OCI-LY7 (cell line): Measurements from ENCODE around the gene ASB5. TPM values are rescaled to one million over a fixed set of nuclear protein-coding genes. Genes with fewer than 3 reads are reported as not detected.

Source experiments
- BruUV-seq: library from RNA; stranded (reverse); fragments of 400-500 nt; replicated peaks from 2 replicates; lab custom pipeline; 2021; lab: Mats Ljungman, UMichigan
- CTCF ChIA-PET: fragments of 300-600 bp; sonication (Branson Sonifier 250); formaldehyde crosslinking; loops from one replicate; lab custom pipeline; 2022; ENCODE audit warnings: antibody characterized with exemption; ENCODE audit not compliant: unreplicated experiment; lab: Charles Lee
- POLR2A ChIA-PET: fragments of 300-600 bp; sonication (Branson Sonifier 250); formaldehyde crosslinking; loops from one replicate; lab custom pipeline; 2022; ENCODE audit warnings: antibody characterized with exemption; lab: Charles Lee
- DNase-seq: peaks from one replicate; pipeline ENCODE4 v3.0.0-alpha.2; 2015; ENCODE audit warnings: low spot score
- H2AFZ ChIP-seq: fragments of 200-600 bp; sonication (generic), shearing (Covaris generic); 2 replicates; pipeline ENCODE4 v1.6.1; 2014; ENCODE audit warnings: mild to moderate bottlenecking, antibody characterized with exemption, low read length, moderate library complexity
- H3K27ac ChIP-seq: fragments of 200-600 bp; sonication (generic); 2 replicates; pipeline ENCODE4 v1.5.1; 2014; ENCODE audit warnings: mixed run types, low read depth, mild to moderate bottlenecking, moderate library complexity, low read length, inconsistent platforms; ENCODE audit not compliant: poor library complexity, severe bottlenecking
- H3K36me3 ChIP-seq: fragments of 200-600 bp; sonication (generic); 2 replicates; pipeline ENCODE4 v1.6.1; 2014; ENCODE audit warnings: mild to moderate bottlenecking, antibody characterized with exemption, low read length, moderate library complexity, mixed read lengths; ENCODE audit not compliant: insufficient read depth
- H3K4me1 ChIP-seq: fragments of 200-600 bp; sonication (generic); 2 replicates; pipeline ENCODE4 v1.5.1; 2014; ENCODE audit warnings: mild to moderate bottlenecking, low read length; ENCODE audit not compliant: insufficient read depth, poor library complexity, severe bottlenecking
- H3K4me2 ChIP-seq: fragments of 200-600 bp; sonication (generic); 2 replicates; pipeline ENCODE4 v1.6.1; 2014; ENCODE audit warnings: mild to moderate bottlenecking, low read length
- H3K4me3 ChIP-seq: fragments of 200-600 bp; sonication (generic); 2 replicates; pipeline ENCODE4 v1.5.1; 2014; ENCODE audit warnings: mild to moderate bottlenecking, low read depth, low read length; ENCODE audit not compliant: poor library complexity, severe bottlenecking
- H3K79me2 ChIP-seq: fragments of 200-600 bp; sonication (generic); 2 replicates; pipeline ENCODE4 v1.6.1; 2016; ENCODE audit warnings: low read depth, mild to moderate bottlenecking, low read length, moderate library complexity, mixed read lengths; ENCODE audit not compliant: insufficient read depth
- H3K9me2 ChIP-seq: fragments of 200-600 bp; sonication (generic); 2 replicates; pipeline ENCODE4 v1.6.1; 2016; ENCODE audit warnings: mild to moderate bottlenecking, low read length, mixed read lengths; ENCODE audit not compliant: insufficient read depth
- H3K9me3 ChIP-seq: fragments of 200-600 bp; sonication (generic); 2 replicates; pipeline ENCODE4 v1.6.1; 2014; ENCODE audit warnings: mild to moderate bottlenecking, mixed run types, low read length, mixed read lengths
- H4K20me1 ChIP-seq: fragments of 200-600 bp; sonication (generic); 2 replicates; pipeline ENCODE4 v1.6.1; 2014; ENCODE audit warnings: mild to moderate bottlenecking, antibody characterized with exemption, low read length, moderate library complexity, mixed read lengths; ENCODE audit not compliant: insufficient read depth
- EZH2phosphoT487 ChIP-seq: fragments of 200-600 bp; sonication (generic); IDR thresholded peaks from 2 replicates; pipeline ENCODE4 v1.6.1; 2018; ENCODE audit warnings: low read depth, borderline replicate concordance, mild to moderate bottlenecking, mixed run types, antibody characterized with exemption, low read length, moderate library complexity, mixed read lengths
- intact Hi-C: fragments of 100-400 bp; cut with micrococcal nuclease; formaldehyde crosslinking; loops from one replicate; pipeline ENCODE4 v1.10.0; 2022; ENCODE audit not compliant: unreplicated experiment
- total RNA-seq, 2 experiments: library from RNA; depleted of rRNA in 1 of 2; stranded (reverse); fragments of >200 nt in 1 of 2; shearing (Covaris generic) in 1 of 2; gene quantifications; 2 replicates each; pipeline ENCODE4 v1.2.3, GENCODE V29; 2014 to 2022
- TF ChIP-seq, protein P1 (sequence below): fragments of 200-600 bp; sonication (generic); conservative IDR thresholded peaks from 2 replicates; pipeline ENCODE4 v1.5.1; 2014; ENCODE audit warnings: mild to moderate bottlenecking, antibody characterized with exemption, low read length, moderate library complexity, mixed read lengths

The ASB5 gene
- total RNA-seq, 2 experiments from 2014 or later = not detected

DNA sequence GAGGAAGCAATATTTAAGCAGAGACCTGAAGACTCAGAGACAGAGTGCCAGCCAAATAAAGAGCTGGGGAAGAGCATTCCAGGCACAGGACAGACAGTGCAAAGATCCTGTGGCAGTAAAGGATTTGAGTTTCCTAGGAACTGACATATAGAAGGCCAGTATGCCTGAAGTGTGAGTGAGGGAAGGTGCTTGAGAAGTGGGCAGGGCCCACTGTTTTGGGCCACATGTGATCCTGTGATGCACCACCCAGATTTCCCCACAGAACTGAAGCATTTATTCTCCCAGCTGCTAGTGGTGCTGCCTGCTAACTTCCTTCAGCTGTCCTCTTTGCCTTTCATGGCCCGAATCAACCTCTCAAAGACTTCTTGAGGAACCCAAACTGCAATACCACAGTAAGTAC, 23.9 kb upstream of the ASB5 start:
- POLR2A ChIA-PET = interaction anchor here (0.7 to 2.2 kb wide), 8 partner anchors 9 to 245 kb away, joined by 3 to 18 read pairs (median 4); no protein-coding TSS in a partner anchor
- TF ChIP-seq EZH2phosphoT487 = no peak
- TF ChIP-seq, protein P1, sequence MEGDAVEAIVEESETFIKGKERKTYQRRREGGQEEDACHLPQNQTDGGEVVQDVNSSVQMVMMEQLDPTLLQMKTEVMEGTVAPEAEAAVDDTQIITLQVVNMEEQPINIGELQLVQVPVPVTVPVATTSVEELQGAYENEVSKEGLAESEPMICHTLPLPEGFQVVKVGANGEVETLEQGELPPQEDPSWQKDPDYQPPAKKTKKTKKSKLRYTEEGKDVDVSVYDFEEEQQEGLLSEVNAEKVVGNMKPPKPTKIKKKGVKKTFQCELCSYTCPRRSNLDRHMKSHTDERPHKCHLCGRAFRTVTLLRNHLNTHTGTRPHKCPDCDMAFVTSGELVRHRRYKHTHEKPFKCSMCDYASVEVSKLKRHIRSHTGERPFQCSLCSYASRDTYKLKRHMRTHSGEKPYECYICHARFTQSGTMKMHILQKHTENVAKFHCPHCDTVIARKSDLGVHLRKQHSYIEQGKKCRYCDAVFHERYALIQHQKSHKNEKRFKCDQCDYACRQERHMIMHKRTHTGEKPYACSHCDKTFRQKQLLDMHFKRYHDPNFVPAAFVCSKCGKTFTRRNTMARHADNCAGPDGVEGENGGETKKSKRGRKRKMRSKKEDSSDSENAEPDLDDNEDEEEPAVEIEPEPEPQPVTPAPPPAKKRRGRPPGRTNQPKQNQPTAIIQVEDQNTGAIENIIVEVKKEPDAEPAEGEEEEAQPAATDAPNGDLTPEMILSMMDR = no peak
- DNase-seq = no peak
- H3K4me3 ChIP-seq = no peak overlapping the region
- H3K4me1 ChIP-seq = no peaks in the 10 kb centered on the region
- no TSS peak for BruUV-seq
- no peak overlapping the region for H3K4me2 ChIP-seq
- CTCF ChIA-PET = no interaction called here
- no peaks in the 10 kb centered on the region for H3K9me3 ChIP-seq
- no peaks in the 10 kb centered on the region for H3K79me2 ChIP-seq
- intact Hi-C loops = no loop called here
- no peaks in the 10 kb centered on the region for H4K20me1 ChIP-seq
- no peak overlapping the region for H2AFZ ChIP-seq
- H3K27ac ChIP-seq = no peak overlapping the region
- no peaks in the 10 kb centered on the region for H3K9me2 ChIP-seq
- H3K36me3 ChIP-seq = no peaks in the 10 kb centered on the region

DNA sequence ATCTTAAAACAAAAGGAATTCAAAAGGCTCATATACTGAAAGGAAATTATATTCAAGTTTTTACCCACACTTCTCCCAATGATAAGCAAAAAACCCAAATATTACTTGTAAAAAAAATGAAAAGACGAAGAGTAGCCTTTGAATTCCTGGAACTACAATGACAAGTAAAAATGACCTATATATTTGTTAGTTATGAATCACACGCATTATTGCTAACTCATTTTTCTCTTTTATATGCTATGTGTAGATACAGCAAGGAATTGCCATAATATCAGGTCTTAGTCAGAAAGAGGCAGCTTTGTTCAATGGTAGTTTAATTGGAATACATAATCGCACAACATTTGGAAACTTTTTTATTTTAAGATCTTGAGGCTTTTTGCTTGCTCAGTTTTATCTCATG, 22.7 kb upstream of the ASB5 start:
- Histone ChIP-seq H3K9me2 (no peaks in the 10 kb centered on the region), H3K4me3 (no peak overlapping the region), H3K79me2 (no peaks in the 10 kb centered on the region), H2AFZ (no peak overlapping the region), H4K20me1 (no peaks in the 10 kb centered on the region), H3K27ac (no peak overlapping the region), H3K9me3 (no peaks in the 10 kb centered on the region), H3K4me2 (no peak overlapping the region), H3K36me3 (no peaks in the 10 kb centered on the region), H3K4me1 (no peaks in the 10 kb centered on the region)
- no peak for DNase-seq
- ChIA-PET POLR2A (interaction anchor here (1.5 kb wide), 1 partner anchor 8 kb away, joined by 5 read pairs; no protein-coding TSS in a partner anchor), CTCF (no interaction called here)
- intact Hi-C loops = no loop called here
- BruUV-seq = no TSS peak
- TF ChIP-seq, protein P1 = no peak
- TF ChIP-seq EZH2phosphoT487 = no peak

DNA sequence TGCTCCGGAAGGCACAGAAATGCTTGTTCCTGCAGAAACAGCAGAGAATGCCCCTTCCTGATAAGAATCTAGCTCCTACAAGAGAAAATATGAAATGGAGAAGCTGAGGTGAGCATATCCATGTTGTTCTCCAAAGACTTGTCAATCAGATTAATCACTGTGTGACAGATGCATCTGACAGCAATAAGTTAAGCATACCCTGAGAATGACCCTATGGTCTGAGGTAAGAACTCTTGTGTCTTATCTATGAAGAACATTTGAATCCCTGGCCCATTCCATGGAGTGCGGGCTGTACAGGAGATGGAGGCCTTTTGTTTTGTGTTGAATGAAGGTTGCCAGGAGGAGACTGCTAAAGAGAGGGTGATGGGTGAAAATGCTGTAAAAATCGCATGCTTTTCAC, 21.5 kb upstream of the ASB5 start:
- Histone ChIP-seq H3K36me3 (no peaks in the 10 kb centered on the region), H3K27ac (no peak overlapping the region), H3K4me3 (no peak overlapping the region), H3K9me3 (no peaks in the 10 kb centered on the region), H3K9me2 (no peaks in the 10 kb centered on the region), H4K20me1 (no peaks in the 10 kb centered on the region), H2AFZ (no peak overlapping the region), H3K4me2 (no peak overlapping the region), H3K4me1 (no peaks in the 10 kb centered on the region), H3K79me2 (no peaks in the 10 kb centered on the region)
- no TSS peak for BruUV-seq
- TF ChIP-seq EZH2phosphoT487 = no peak
- TF ChIP-seq, protein P1 = no peak
- intact Hi-C loops = no loop called here
- ChIA-PET POLR2A (no interaction called here), CTCF (no interaction called here)
- no peak for DNase-seq
